ENCODE data around the gene STXBP6. TPM values are rescaled to one million over a fixed set of nuclear protein-coding genes. Genes with fewer than 3 reads are reported as not detected.

STXBP6 gene
- total and polyA plus RNA-seq, 2 of the 13 experiments (the other 11 are each of a cell fraction or from before 2014, with no cell fraction given) = 35.3 to 42.8 TPM

- TF ChIP-seq PLSCR1 (CRISPR knock-in tag; IDR thresholded peaks at IDR 0.05; ENCODE audit: borderline replicate concordance) = no peak
- peak; percentile 59; the same call in 1 of the 2 replicates for TF ChIP-seq ZGPAT (CRISPR knock-in tag; IDR thresholded peaks at IDR 0.05)
- TF ChIP-seq ZSCAN25 (CRISPR knock-in tag; IDR thresholded peaks at IDR 0.05) = no peak
- peak; percentile 78 for TF ChIP-seq ARID3A (IDR thresholded peaks at IDR 0.05; ENCODE audit: low read depth, low read length)
- no peak for TF ChIP-seq NCOA1 (CRISPR knock-in tag; IDR thresholded peaks at IDR 0.05)
- TF ChIP-seq NBN (conservative IDR thresholded peaks at IDR 0.05) = no peak
- TF ChIP-seq RFXANK (CRISPR knock-in tag; IDR thresholded peaks at IDR 0.05) = no peak
- no peak for TF ChIP-seq RORA (CRISPR knock-in tag; IDR thresholded peaks at IDR 0.05)
- no peak for TF ChIP-seq IKZF1 (IDR thresholded peaks at IDR 0.05)
- no peak for TF ChIP-seq AHR (CRISPR knock-in tag; IDR thresholded peaks at IDR 0.05)
- TF ChIP-seq TCF12 (IDR thresholded peaks at IDR 0.05) = no peak
- TF ChIP-seq TCF12 (CRISPR knock-in tag; IDR thresholded peaks at IDR 0.05) = no peak
- TF ChIP-seq ZBTB20 (CRISPR knock-in tag; IDR thresholded peaks at IDR 0.05; ENCODE audit: borderline replicate concordance, low read depth) = peak; percentile 86; the same call in 1 of the 2 replicates
- TF ChIP-seq USF2 (IDR thresholded peaks at IDR 0.05; ENCODE audit: low read depth, low read length) = no peak
- no peak for TF ChIP-seq USF2 (CRISPR knock-in tag; IDR thresholded peaks at IDR 0.05; ENCODE audit: borderline replicate concordance)
- TF ChIP-seq BRD4 (CRISPR knock-in tag; IDR thresholded peaks at IDR 0.05) = no peak
- no peak for TF ChIP-seq KLF9 (CRISPR knock-in tag; IDR thresholded peaks at IDR 0.05; ENCODE audit: low read depth)
- TF ChIP-seq HNF4A (CRISPR knock-in tag; IDR thresholded peaks at IDR 0.05) = peak; percentile 60
- TF ChIP-seq ZNF20 (CRISPR knock-in tag; IDR thresholded peaks at IDR 0.05) = no peak
- TF ChIP-seq ZNF615 (CRISPR knock-in tag; IDR thresholded peaks at IDR 0.05; ENCODE audit: borderline replicate concordance) = no peak
- TF ChIP-seq NCOA2 (CRISPR knock-in tag; IDR thresholded peaks at IDR 0.05) = peak; percentile 83
- TF ChIP-seq RNF219 (CRISPR knock-in tag; IDR thresholded peaks at IDR 0.05) = no peak
- TF ChIP-seq NFIC (IDR thresholded peaks at IDR 0.05; ENCODE audit: low read length) = no peak
- TF ChIP-seq ZSCAN21 (CRISPR knock-in tag; IDR thresholded peaks at IDR 0.05; ENCODE audit: borderline replicate concordance) = no peak
Observed at GRCh38 chr14:24978862-24979724, 70.9 kb downstream of the STXBP6 start (continued).

All from HepG2 (cell line).